Keratinocyte (primary cell): ENCODE data around the gene NFIC.

Source experiments
- CTCF ChIP-seq, 3 experiments: IDR thresholded peaks in 1 of 3; conservative IDR thresholded peaks in 1 of 3; optimal IDR thresholded peaks in 1 of 3; 2 replicates in 2 of 3; 3 replicates in 1 of 3; pipeline versions ENCODE3 to v1.5.1; 2011; ENCODE audit warnings: low read length in 3 of 3, mild to moderate bottlenecking in 3 of 3, moderate library complexity in 2 of 3, control low read depth in 1 of 3, inconsistent platforms in 1 of 3; ENCODE audit not compliant: insufficient read depth in 2 of 3; ENCODE audit errors: extremely low read depth in 1 of 3
- EZH2 ChIP-seq: IDR thresholded peaks from one replicate; pipeline ENCODE4 v1.6.1; 2012; ENCODE audit warnings: inconsistent platforms, mild to moderate bottlenecking, low read length, moderate library complexity

- no peak for TF ChIP-seq CTCF (optimal IDR thresholded peaks at IDR 0.05 in 1 of 3, IDR thresholded peaks at IDR 0.05 in 1 of 3, conservative IDR thresholded peaks at IDR 0.05 in 1 of 3; ENCODE audit: extremely low read depth in 1 of 3, insufficient read depth in 2 of 3, low read length in 3 of 3)
- no peak for TF ChIP-seq EZH2
Measured at GRCh38 chr19:3467437-3468198, 101.2 kb downstream of the NFIC start.
